Spinal cord (tissue), 10 donors: Measurements from ENCODE around the gene SP1. TPM values are rescaled to one million over a fixed set of nuclear protein-coding genes. Genes with fewer than 3 reads are reported as not detected.

Experiments
- DNase-seq, 6 donors: peaks; one replicate each; pipeline versions ENCODE4 v3.0.0 to v3.0.0-alpha.2; 2013 to 2015; ENCODE audit warnings: low spot score in 6 of 6, low read depth in 4 of 6
- H3K27ac ChIP-seq: one replicate; pipeline ENCODE4 v1.5.1; 2013; ENCODE audit warnings: low read depth, low read length, control low read depth
- H3K27me3 ChIP-seq: one replicate; pipeline ENCODE4 v1.6.1; 2013; ENCODE audit warnings: low read length; ENCODE audit not compliant: control insufficient read depth, insufficient read depth
- H3K36me3 ChIP-seq: one replicate; pipeline ENCODE4 v1.6.1; 2013; ENCODE audit warnings: low read length; ENCODE audit not compliant: control insufficient read depth, insufficient read depth
- H3K4me1 ChIP-seq: one replicate; pipeline ENCODE4 v1.6.1; 2013; ENCODE audit warnings: low read length; ENCODE audit not compliant: control insufficient read depth, insufficient read depth
- H3K4me3 ChIP-seq: one replicate; pipeline ENCODE4 v1.5.1; 2013; ENCODE audit warnings: low read depth, low read length, control low read depth
- H3K9me3 ChIP-seq: one replicate; pipeline ENCODE4 v1.6.1; 2013; ENCODE audit warnings: low read length; ENCODE audit not compliant: control insufficient read depth, insufficient read depth
- WGBS: methylation state at CpG from one replicate; pipeline ENCODE4 v1.1.5; 2013; ENCODE audit warnings: missing lambda C conversion rate; ENCODE audit not compliant: insufficient coverage; 5-methylcytosine and 5-hydroxymethylcytosine counted together
- polyA plus RNA-seq, 2 donors: library from polyadenylated mRNA; unstranded; fragments of 120-200 nt; gene quantifications; one replicate each; pipeline ENCODE4 v1.2.1, GENCODE V29; 2013; ENCODE audit not compliant: insufficient read length in 2 of 2
- total RNA-seq, 2 donors: library from RNA; depleted of rRNA in 1 of 2; stranded (reverse); fragments of 120-200 nt in 1 of 2; fragments of >200 nt in 1 of 2; gene quantifications; one replicate each; pipeline versions ENCODE4 v1.2.3 to v1.2.4, GENCODE V29; 2013 to 2014
- donor health status: healthy.

The SP1 gene
- total and polyA plus RNA-seq, 4 donors, result 31.3 to 55.2 (median 35.3) TPM

- no peak overlapping the region for H3K27ac ChIP-seq
- H3K4me1 ChIP-seq, result no peaks in the 10 kb centered on the region
- no peaks in the 10 kb centered on the region for H3K9me3 ChIP-seq
- no peak overlapping the region for H3K4me3 ChIP-seq
- no CpG with 5 or more reads among the region's 2 CpGs for WGBS
- H3K27me3 ChIP-seq, result no peaks in the 10 kb centered on the region
- H3K36me3 ChIP-seq, result peaks cover 68% of the 10 kb centered on the region
- DNase-seq, result no peak
Measured at GRCh38 chr12:53465679-53466078, 85.7 kb downstream of the SP1 start.

Other genes with a start within 250 kb of the SP1 start
- gene ZNF740, start 199.5 kb upstream of the SP1 start, total RNA-seq, result 10 to 100 TPM; 20.1 to 26.1 TPM
- 10 to 100 TPM; 40.4 to 46.4 TPM for gene ZNF740, start 199.5 kb upstream of the SP1 start, polyA plus RNA-seq
- gene CSAD, start 199.3 kb upstream of the SP1 start, total RNA-seq, result 10 to 100 TPM; 22.3 to 34.4 TPM
- gene CSAD, start 199.3 kb upstream of the SP1 start, polyA plus RNA-seq, result 100 to 1,000 TPM in 1 of 2 donors, 10 to 100 TPM in 1; 48.1 to 127 TPM
- gene ITGB7, start 172.9 kb upstream of the SP1 start, total RNA-seq, result under 1 TPM; 0.61 to 0.79 TPM
- gene ITGB7, start 172.9 kb upstream of the SP1 start, polyA plus RNA-seq, result under 1 TPM; 0.62 to 0.70 TPM
- 10 to 100 TPM; 12.2 to 18.2 TPM for gene RARG, start 148.0 kb upstream of the SP1 start, total RNA-seq
- gene RARG, start 148.0 kb upstream of the SP1 start, polyA plus RNA-seq, result 10 to 100 TPM; 10.8 to 20.1 TPM
- gene ESPL1, start 111.9 kb upstream of the SP1 start, total RNA-seq, result 1 to 10 TPM; 3.0 to 4.5 TPM
- gene ESPL1, start 111.9 kb upstream of the SP1 start, polyA plus RNA-seq, result 1 to 10 TPM; 6.0 to 9.2 TPM
- gene PFDN5, start 84.6 kb upstream of the SP1 start, total RNA-seq, result 100 to 1,000 TPM; 381 to 945 TPM
- gene PFDN5, start 84.6 kb upstream of the SP1 start, polyA plus RNA-seq, result 100 to 1,000 TPM; 566 to 570 TPM
- 10 to 100 TPM; 31.4 to 72.7 TPM for gene MYG1, start 80.5 kb upstream of the SP1 start, total RNA-seq
- gene MYG1, start 80.5 kb upstream of the SP1 start, polyA plus RNA-seq, result 10 to 100 TPM; 86.8 to 93.5 TPM
- gene AAAS, start 58.6 kb upstream of the SP1 start, total RNA-seq, result 10 to 100 TPM; 27.2 to 69.4 TPM
- gene AAAS, start 58.6 kb upstream of the SP1 start, polyA plus RNA-seq, result 10 to 100 TPM; 63.4 to 84.3 TPM
- gene SP7, start 43.8 kb upstream of the SP1 start, total RNA-seq, result under 1 TPM; 0.22 to 0.30 TPM
- under 1 TPM; 0.22 to 0.29 TPM for gene SP7, start 43.8 kb upstream of the SP1 start, polyA plus RNA-seq
- gene AMHR2, start 43.7 kb downstream of the SP1 start, total RNA-seq, result under 1 TPM; 0.50 to 0.61 TPM
- under 1 TPM in 1 of 2 donors, not detected in 1; 0.23 TPM for gene AMHR2, start 43.7 kb downstream of the SP1 start, polyA plus RNA-seq
- gene PRR13, start 61.6 kb downstream of the SP1 start, total RNA-seq, result 10 to 100 TPM; 14.9 to 33.7 TPM
- gene PRR13, start 61.6 kb downstream of the SP1 start, polyA plus RNA-seq, result 10 to 100 TPM; 56.3 to 57.7 TPM
- 100 to 1,000 TPM; 287 to 360 TPM for gene PCBP2, start 71.9 kb downstream of the SP1 start, total RNA-seq
- 100 to 1,000 TPM; 690 to 700 TPM for gene PCBP2, start 71.9 kb downstream of the SP1 start, polyA plus RNA-seq
- 10 to 100 TPM; 26.4 to 40.1 TPM for gene MAP3K12, start 119.3 kb downstream of the SP1 start, total RNA-seq
- 10 to 100 TPM; 53.9 to 75.6 TPM for gene MAP3K12, start 119.3 kb downstream of the SP1 start, polyA plus RNA-seq
- 10 to 100 TPM; 22.5 to 43.6 TPM for gene TARBP2, start 121.1 kb downstream of the SP1 start, total RNA-seq
- 10 to 100 TPM; 40.4 to 46.2 TPM for gene TARBP2, start 121.1 kb downstream of the SP1 start, polyA plus RNA-seq
- gene NPFF, start 127.3 kb downstream of the SP1 start, total RNA-seq, result 1 to 10 TPM; 2.2 to 3.0 TPM
- 1 to 10 TPM; 5.9 to 7.7 TPM for gene NPFF, start 127.3 kb downstream of the SP1 start, polyA plus RNA-seq
- 10 to 100 TPM; 18.7 to 20.4 TPM for gene ATF7, start 246.2 kb downstream of the SP1 start, total RNA-seq
- gene ATF7, start 246.2 kb downstream of the SP1 start, polyA plus RNA-seq, result 10 to 100 TPM; 28.1 to 31.1 TPM